IMR-90 (cell line): ENCODE data around the gene RPP25. TPM values are rescaled to one million over a fixed set of nuclear protein-coding genes. Genes with fewer than 3 reads are reported as not detected.

Experiments
- ATAC-seq: fragments of 200-7000 bp; cut with Tn5 transposase; 2 replicates; pipeline ENCODE4 v1.9.1; 2020; ENCODE audit warnings: low read depth, mild to moderate bottlenecking, moderate library complexity
- BruUV-seq: library from RNA; stranded (reverse); fragments of 400-500 nt; replicated peaks from 2 replicates; lab custom pipeline; 2021; lab: Mats Ljungman, UMichigan
- CTCF ChIA-PET: fragments of 300-600 bp; formaldehyde crosslinking; extraction: SDS; loops from one replicate; lab custom pipeline; 2021; ENCODE audit warnings: antibody characterized with exemption; lab: Yijun Ruan, JAX
- POLR2A ChIA-PET: fragments of 300-600 bp; sonication (Branson Sonifier 250); formaldehyde crosslinking; loops from one replicate; lab custom pipeline; 2022; ENCODE audit warnings: antibody characterized with exemption; ENCODE audit not compliant: unreplicated experiment; lab: Charles Lee
- DNase-seq: peaks from one replicate; pipeline ENCODE4 v3.0.0; 2013
- H2AFZ ChIP-seq: replicated peaks from 2 replicates; pipeline ENCODE3; 2013; ENCODE audit warnings: low read length, mild to moderate bottlenecking; ENCODE audit not compliant: poor library complexity
- H2AK5ac ChIP-seq: 2 replicates; pipeline ENCODE4 v1.6.1; 2013; ENCODE audit warnings: low read depth, low read length, inconsistent platforms
- H2AK9ac ChIP-seq: replicated peaks from 2 replicates; pipeline ENCODE3; 2013; ENCODE audit warnings: mild to moderate bottlenecking, low read depth, low read length, moderate library complexity; ENCODE audit not compliant: poor library complexity
- H2BK120ac ChIP-seq: 2 replicates; pipeline ENCODE4 v1.6.1; 2013; ENCODE audit warnings: low read depth, low read length, inconsistent platforms
- H2BK15ac ChIP-seq: 3 replicates; pipeline ENCODE4 v1.6.1; 2013; ENCODE audit warnings: low read depth, low read length, inconsistent platforms
- H2BK20ac ChIP-seq: 2 replicates; pipeline ENCODE4 v1.6.1; 2013; ENCODE audit warnings: low read depth, mild to moderate bottlenecking, inconsistent platforms, low read length, moderate library complexity
- H2BK5ac ChIP-seq: 2 replicates; pipeline ENCODE4 v1.6.1; 2013; ENCODE audit warnings: mild to moderate bottlenecking, low read depth, low read length, inconsistent platforms; ENCODE audit not compliant: poor library complexity, severe bottlenecking
- H3K14ac ChIP-seq: replicated peaks from 2 replicates; pipeline ENCODE4 v1.6.1; 2013; ENCODE audit warnings: low read depth, low read length, inconsistent platforms
- H3K18ac ChIP-seq: 2 replicates; pipeline ENCODE4 v1.6.1; 2013; ENCODE audit warnings: low read depth, low read length, control low read depth
- H3K23ac ChIP-seq: 2 replicates; pipeline ENCODE4 v1.6.1; 2013; ENCODE audit warnings: low read depth, low read length, inconsistent platforms
- H3K27ac ChIP-seq: 2 replicates; pipeline ENCODE4 v1.5.1; 2013; ENCODE audit warnings: mild to moderate bottlenecking, control low read depth, low read length; ENCODE audit not compliant: insufficient read depth
- H3K27me3 ChIP-seq: 2 replicates; pipeline ENCODE4 v1.6.1; 2013; ENCODE audit warnings: low read length; ENCODE audit not compliant: control insufficient read depth, insufficient read depth
- H3K36me3 ChIP-seq: 2 replicates; pipeline ENCODE4 v1.6.1; 2013; ENCODE audit warnings: low read length, mixed read lengths; ENCODE audit not compliant: control insufficient read depth, insufficient read depth
- H3K4ac ChIP-seq: 2 replicates; pipeline ENCODE4 v1.6.1; 2013; ENCODE audit warnings: low read depth, low read length, inconsistent platforms
- H3K4me1 ChIP-seq: 2 replicates; pipeline ENCODE4 v1.6.1; 2013; ENCODE audit warnings: low read length, mixed read lengths; ENCODE audit not compliant: control insufficient read depth, insufficient read depth
- H3K4me2 ChIP-seq: 2 replicates; pipeline ENCODE4 v1.6.1; 2013; ENCODE audit warnings: low read depth, mild to moderate bottlenecking, control low read depth, low read length, moderate library complexity
- H3K4me3 ChIP-seq: 2 replicates; pipeline ENCODE4 v1.5.1; 2013; ENCODE audit warnings: low read depth, mild to moderate bottlenecking, control low read depth, low read length, moderate library complexity; ENCODE audit not compliant: insufficient read depth
- H3K56ac ChIP-seq: 2 replicates; pipeline ENCODE4 v1.6.1; 2013; ENCODE audit warnings: low read length, inconsistent platforms; ENCODE audit not compliant: insufficient read depth; ENCODE audit errors: extremely low read depth
- H3K79me1 ChIP-seq, 2 experiments: 2 replicates each; pipeline ENCODE4 v1.6.1; 2013; ENCODE audit warnings: low read length in 2 of 2, inconsistent platforms in 1 of 2, low read depth in 1 of 2
- H3K9ac ChIP-seq: 2 replicates; pipeline ENCODE4 v1.6.1; 2013; ENCODE audit warnings: low read depth, low read length, control low read depth
- H3K9me1 ChIP-seq: 2 replicates; pipeline ENCODE4 v1.6.1; 2013; ENCODE audit warnings: low read length, inconsistent platforms; ENCODE audit not compliant: insufficient read depth
- H3K9me3 ChIP-seq: 2 replicates; pipeline ENCODE4 v1.6.1; 2013; ENCODE audit warnings: low read length; ENCODE audit not compliant: control insufficient read depth, insufficient read depth
- H4K20me1 ChIP-seq: 2 replicates; pipeline ENCODE4 v1.6.1; 2013; ENCODE audit warnings: low read length, inconsistent platforms; ENCODE audit not compliant: insufficient read depth
- H4K5ac ChIP-seq: 2 replicates; pipeline ENCODE4 v1.6.1; 2013; ENCODE audit warnings: mild to moderate bottlenecking, low read depth, low read length, control low read depth
- H4K8ac ChIP-seq, 2 experiments: 2 replicates each; pipeline ENCODE4 v1.6.1; 2013; ENCODE audit warnings: low read depth in 2 of 2, low read length in 2 of 2, control low read depth in 1 of 2, inconsistent platforms in 1 of 2
- H4K91ac ChIP-seq: 2 replicates; pipeline ENCODE4 v1.6.1; 2013; ENCODE audit warnings: low read depth, low read length, inconsistent platforms; ENCODE audit not compliant: insufficient read depth
- CTCF ChIP-seq: conservative IDR thresholded peaks from 2 replicates; pipeline ENCODE4 v1.5.1; 2012; ENCODE audit warnings: mild to moderate bottlenecking, low read depth, low read length, improper control_type of control experiment
- ELK1 ChIP-seq: fragments of 150-350 bp; IDR thresholded peaks from 2 replicates; pipeline ENCODE4 v1.6.1; 2016; ENCODE audit warnings: low read depth, mild to moderate bottlenecking, low read length, moderate library complexity, borderline replicate concordance
- FOS ChIP-seq: fragments of 150-350 bp; IDR thresholded peaks from 2 replicates; pipeline ENCODE4 v1.6.1; 2016; ENCODE audit warnings: low read depth, low read length
- MAFK ChIP-seq: IDR thresholded peaks from 2 replicates; pipeline ENCODE4 v1.6.1; 2012; ENCODE audit warnings: low read depth, low read length, improper control_type of control experiment
- NFE2L2 ChIP-seq: fragments of 150-350 bp; IDR thresholded peaks from 2 replicates; pipeline ENCODE4 v1.6.1; 2016; ENCODE audit warnings: low read depth, mild to moderate bottlenecking, low read length
- POLR2A ChIP-seq: IDR thresholded peaks from 2 replicates; pipeline ENCODE4 v1.6.1; 2012; ENCODE audit warnings: mild to moderate bottlenecking, low read depth, low read length
- RCOR1 ChIP-seq: IDR thresholded peaks from 2 replicates; pipeline ENCODE4 v1.6.1; 2012; ENCODE audit warnings: mild to moderate bottlenecking, low read length, improper control_type of control experiment; ENCODE audit not compliant: insufficient replicate concordance
- WGBS, 2 experiments: methylation state at CpG; one replicate each; pipeline versions ENCODE4 v1.1.5 to v1.1.7; 2013; ENCODE audit warnings: missing lambda C conversion rate in 2 of 2; ENCODE audit not compliant: insufficient read length in 1 of 2; ENCODE audit errors: extremely low coverage in 2 of 2; 5-methylcytosine and 5-hydroxymethylcytosine counted together
- dilution Hi-C: fragments of 300-500 bp; cut with HindIII; formaldehyde crosslinking; loops from one replicate; pipeline ENCODE4 v1.14.3; 2018; ENCODE audit warnings: low sequenced_read_pairs; ENCODE audit not compliant: unreplicated experiment
- in situ Hi-C: fragments of 300-500 bp; cut with MboI; formaldehyde crosslinking; loops from 3 replicates; pipeline ENCODE4 v1.14.3; 2019; ENCODE audit warnings: low sequenced_read_pairs, inconsistent platforms, mixed read lengths
- intact Hi-C: fragments of 100-400 bp; cut with micrococcal nuclease; formaldehyde crosslinking; loops from 2 replicates; pipeline ENCODE4 v1.10.0; 2022
- polyA plus RNA-seq, 3 experiments: library from polyadenylated mRNA; depleted of rRNA; stranded (reverse); fragments of >200 nt; gene quantifications; 2 replicates each; pipeline ENCODE4 v1.2.3, GENCODE V29; 2012; ENCODE audit warnings: low replicate concordance in 1 of 3
- total RNA-seq: library from RNA; depleted of rRNA; stranded (reverse); fragments of >200 nt; gene quantifications from 2 replicates; pipeline ENCODE4 v1.2.3, GENCODE V29; 2012

The RPP25 gene
- total and polyA plus RNA-seq, 2 of the 4 experiments (the other 2 are of a cell fraction): 0.18 to 0.38 TPM

- Histone ChIP-seq H4K91ac (no peak overlapping the region), H3K4me3 (no peak overlapping the region), H2AFZ (no peak overlapping the region), H3K36me3 (no peaks in the 10 kb centered on the region), H3K4me2 (no peak overlapping the region), H3K79me1 (no peaks in the 10 kb centered on the region), H3K4ac (no peak overlapping the region), H3K9me3 (no peaks in the 10 kb centered on the region), H2BK5ac (no peak overlapping the region), H4K20me1 (no peaks in the 10 kb centered on the region), H3K23ac (no peak overlapping the region), H3K18ac (no peak overlapping the region), H3K9me1 (no peaks in the 10 kb centered on the region), H2AK9ac (no peak overlapping the region), H3K56ac (no peak overlapping the region), H4K8ac (no peak overlapping the region), H3K14ac (no peak overlapping the region), H3K9ac (no peak overlapping the region), H2BK20ac (no peak overlapping the region), H2AK5ac (no peak overlapping the region), H3K4me1 (no peaks in the 10 kb centered on the region), H4K5ac (no peak overlapping the region), H2BK15ac (no peak overlapping the region), H3K27ac (no peak overlapping the region), H2BK120ac (no peak overlapping the region), H3K27me3 (peaks cover 7% of the 10 kb centered on the region)
- ATAC-seq (no peak), DNase-seq (no peak)
- TF ChIP-seq NFE2L2: no peak
- TF ChIP-seq MAFK: no peak
- no peak for TF ChIP-seq RCOR1
- no peak for TF ChIP-seq POLR2A
- TF ChIP-seq ELK1: no peak
- TF ChIP-seq CTCF: no peak
- TF ChIP-seq FOS: no peak
- no CpG with 5 or more reads among the region's 5 CpGs for WGBS, 2 experiments
- POLR2A ChIA-PET: interaction anchor here (0.6 kb wide), 1 partner anchor 13 kb away, joined by 7 read pairs; no protein-coding TSS in a partner anchor
- intact Hi-C loops (no loop called here), in situ Hi-C loops (no loop called here), dilution Hi-C loops (no loop called here)
- CTCF ChIA-PET: interaction anchor here (0.6 kb wide), 1 partner anchor 197 kb away, joined by 6 read pairs; no protein-coding TSS in a partner anchor
- no TSS peak for BruUV-seq
Observed at GRCh38 chr15:74967670-74968069, 11.1 kb upstream of the RPP25 start.
